A549 (cell line): Measurements from ENCODE around the gene KCNC2. TPM values are rescaled to one million over a fixed set of nuclear protein-coding genes. Genes with fewer than 3 reads are reported as not detected.

ENCODE experiments used
- ATAC-seq, 2 experiments: fragments of 200-7000 bp in 1 of 2; fragments of >200 bp in 1 of 2; cut with Nextera tagmentation in 1 of 2; cut with Tn5 transposase in 1 of 2; 3 replicates each; pipeline versions ENCODE4 v1.8.0 to v1.9.1; 2018 to 2020; ENCODE audit warnings: mild to moderate bottlenecking in 1 of 2, moderate library complexity in 1 of 2
- CTCF ChIA-PET: fragments of 300-600 bp; sonication (Branson Sonifier 250); formaldehyde crosslinking; extraction: SDS; loops from one replicate; lab custom pipeline; 2021; ENCODE audit warnings: antibody characterized with exemption, inconsistent platforms; lab: Yijun Ruan, JAX
- POLR2A ChIA-PET: fragments of 350-600 bp; formaldehyde crosslinking; extraction: SDS; loops from one replicate; lab custom pipeline; 2021; ENCODE audit warnings: antibody characterized with exemption, inconsistent platforms; lab: Yijun Ruan, JAX
- DNase-seq, 2 experiments: peaks; one replicate each; pipeline versions ENCODE4 v3.0.0 to v3.0.0-alpha.2; 2011 to 2016; ENCODE audit warnings: low read depth in 1 of 2, low spot score in 1 of 2
- FAIRE-seq: peaks from 2 replicates; lab custom pipeline; 2011; peaks lifted over from hg19 to GRCh38; lab: Jason Lieb, UNC
- H3K27ac ChIP-seq, 2 experiments: fragments of >200 bp; sonication (Bioruptor Twin); formaldehyde crosslinking; 3 replicates each; pipeline ENCODE4 v1.5.1; 2016 to 2017
- H3K4me1 ChIP-seq: fragments of >200 bp; sonication (Bioruptor Twin); formaldehyde crosslinking; 3 replicates; pipeline ENCODE4 v1.6.1; 2016
- H3K4me2 ChIP-seq: fragments of >200 bp; sonication (Bioruptor Twin); formaldehyde crosslinking; 3 replicates; pipeline ENCODE4 v1.6.1; 2016
- H3K4me3 ChIP-seq: fragments of >200 bp; sonication (Bioruptor Twin); formaldehyde crosslinking; 3 replicates; pipeline ENCODE4 v1.5.1; 2016
- H3K9me3 ChIP-seq: fragments of >200 bp; sonication (Bioruptor Twin); formaldehyde crosslinking; 3 replicates; pipeline ENCODE4 v1.6.1; 2016
- CBX8 ChIP-seq: fragments of 200-600 bp; sonication (generic); IDR thresholded peaks from 2 replicates; pipeline ENCODE4 v1.6.1; 2016
- CEBPB ChIP-seq, 2 experiments: fragments of >200 bp in 1 of 2; sonication (Bioruptor Twin) in 1 of 2; formaldehyde crosslinking in 1 of 2; IDR thresholded peaks; 2 replicates each; pipeline ENCODE4 v1.6.1; 2012 to 2016
- CTCF ChIP-seq: fragments of >200 bp; sonication (Bioruptor Twin); formaldehyde crosslinking; IDR thresholded peaks from 3 replicates; pipeline ENCODE4 v1.5.1; 2016
- E2F6 ChIP-seq: IDR thresholded peaks from 2 replicates; pipeline ENCODE4 v1.6.1; 2012; ENCODE audit warnings: low read depth, borderline replicate concordance
- EHF ChIP-seq: fragments of 250-450 bp; sonication (Bioruptor Pico); IDR thresholded peaks from 2 replicates; pipeline ENCODE4 v1.5.0; 2020; ENCODE audit warnings: mild to moderate bottlenecking
- EHMT2 ChIP-seq: fragments of 200-600 bp; sonication (generic); IDR thresholded peaks from 2 replicates; pipeline ENCODE4 v1.6.1; 2016; ENCODE audit warnings: antibody characterized with exemption, low read depth, mild to moderate bottlenecking, moderate library complexity
- FOSB ChIP-seq: fragments of 250-450 bp; sonication (Bioruptor Pico); IDR thresholded peaks from 2 replicates; pipeline ENCODE4 v1.5.0; 2020; ENCODE audit warnings: mild to moderate bottlenecking, moderate library complexity
- FOSL2 ChIP-seq, 2 experiments: fragments of 450-650 bp in 1 of 2; fragments of >200 bp in 1 of 2; sonication (Bioruptor Twin) in 1 of 2; formaldehyde crosslinking; IDR thresholded peaks; 2 replicates each; pipeline versions ENCODE4 v1.5.0 to v1.6.1; 2016 to 2020; ENCODE audit warnings: mild to moderate bottlenecking in 1 of 2, moderate library complexity in 1 of 2
- FOXS1 ChIP-seq: fragments of 250-450 bp; sonication (Bioruptor Pico); IDR thresholded peaks from 2 replicates; pipeline ENCODE4 v1.5.0; 2020; ENCODE audit warnings: mild to moderate bottlenecking, moderate library complexity
- GATA3 ChIP-seq: IDR thresholded peaks from 2 replicates; pipeline ENCODE4 v1.6.1; 2012; ENCODE audit warnings: borderline replicate concordance
- HES2 ChIP-seq: fragments of >200 bp; sonication (Bioruptor Twin); formaldehyde crosslinking; IDR thresholded peaks from 2 replicates; pipeline ENCODE4 v1.6.1; 2016
- HMGXB4 ChIP-seq: fragments of 250-450 bp; sonication (Bioruptor Pico); IDR thresholded peaks from 2 replicates; pipeline ENCODE4 v1.5.0; 2021; ENCODE audit warnings: mild to moderate bottlenecking, moderate library complexity, borderline replicate concordance
- JUNB ChIP-seq: fragments of >200 bp; sonication (Bioruptor Twin); formaldehyde crosslinking; IDR thresholded peaks from 2 replicates; pipeline ENCODE4 v1.6.1; 2016
- MAZ ChIP-seq: fragments of 150-350 bp; IDR thresholded peaks from 2 replicates; pipeline ENCODE4 v1.6.1; 2014; ENCODE audit warnings: antibody characterized with exemption, low read depth, low read length, borderline replicate concordance
- MYC ChIP-seq: IDR thresholded peaks from 2 replicates; pipeline ENCODE4 v1.6.1; 2012; ENCODE audit warnings: mild to moderate bottlenecking, inconsistent platforms, low read length, improper control_type of control experiment, borderline replicate concordance
- NFE2L2 ChIP-seq: fragments of 150-350 bp; conservative IDR thresholded peaks from 2 replicates; pipeline ENCODE4 v1.6.1; 2014; ENCODE audit warnings: low read length
- NPAS2 ChIP-seq: fragments of 250-450 bp; sonication (Bioruptor Pico); IDR thresholded peaks from 2 replicates; pipeline ENCODE4 v1.8.0; 2022; ENCODE audit warnings: mild to moderate bottlenecking, moderate library complexity, borderline replicate concordance
- PHF8 ChIP-seq: fragments of 200-600 bp; sonication (generic); IDR thresholded peaks from 2 replicates; pipeline ENCODE4 v1.6.1; 2016; ENCODE audit warnings: low read depth, mild to moderate bottlenecking, antibody characterized with exemption, moderate library complexity, borderline replicate concordance
- POLR2A ChIP-seq: IDR thresholded peaks from 2 replicates; pipeline ENCODE4 v1.6.1; 2012; ENCODE audit warnings: mild to moderate bottlenecking, low read length
- RAD21 ChIP-seq, 2 experiments: fragments of >200 bp in 1 of 2; sonication (Bioruptor Twin) in 1 of 2; formaldehyde crosslinking in 1 of 2; IDR thresholded peaks in 1 of 2; conservative IDR thresholded peaks in 1 of 2; 2 replicates in 1 of 2; 3 replicates in 1 of 2; pipeline ENCODE4 v1.6.1; 2012 to 2018; ENCODE audit warnings: inconsistent platforms in 1 of 2
- RARB ChIP-seq: fragments of 250-450 bp; sonication (Bioruptor Pico); IDR thresholded peaks from 2 replicates; pipeline ENCODE4 v1.8.0; 2021; ENCODE audit warnings: mild to moderate bottlenecking, moderate library complexity
- TFCP2L1 ChIP-seq: fragments of 250-450 bp; sonication (Bioruptor Pico); IDR thresholded peaks from 2 replicates; pipeline ENCODE4 v1.5.0; 2021; ENCODE audit warnings: mild to moderate bottlenecking
- ZC3H11A ChIP-seq: fragments of 450-650 bp; IDR thresholded peaks from 2 replicates; pipeline ENCODE4 v1.6.1; 2014; ENCODE audit warnings: antibody characterized with exemption, mild to moderate bottlenecking
- WGBS: methylation state at CpG from one replicate; pipeline ENCODE4 v1.1.6; 2017; ENCODE audit errors: missing lambda C conversion rate; 5-methylcytosine and 5-hydroxymethylcytosine counted together
- polyA plus RNA-seq, 4 experiments: library from polyadenylated mRNA; depleted of rRNA in 3 of 4; stranded (reverse); fragments of >200 nt; fragmentation: RNase III in 1 of 4; extraction: RNeasy Plus Mini Kit Qiagen cat#74134 plus additional on column Dnase treatment in 1 of 4; gene quantifications; 2 replicates in 3 of 4; 3 replicates in 1 of 4; pipeline ENCODE4 v1.2.3, GENCODE V29; 2011 to 2017

The KCNC2 gene
- polyA plus RNA-seq, 2 of the 4 experiments (the other 2 are of a cell fraction), result not detected

- peak; percentile 43 for FAIRE-seq
- Histone ChIP-seq H3K4me2 (peak overlapping the region; percentile 23; the same call in 1 of the 3 replicates), H3K4me3 (no peak overlapping the region), H3K27ac (peak overlapping the region; percentile 66 to 70), H3K9me3 (no peaks in the 10 kb centered on the region), H3K4me1 (peaks cover 13% of the 10 kb centered on the region; the same call in 2 of the 3 replicates)
- DNase-seq, result peak; percentile 28 to 66
- TF ChIP-seq CEBPB (IDR thresholded peaks at IDR 0.05) (peak; percentile 30 to 44; a peak in 3 of 4 replicates), MYC (no peak), HES2 (peak; percentile 61; the same call in 1 of the 2 replicates), HMGXB4 (CRISPR knock-in tag) (no peak), FOSL2 (IDR thresholded peaks at IDR 0.05) (peak; percentile 92), FOSL2 (CRISPR knock-in tag; IDR thresholded peaks at IDR 0.05) (peak; percentile 93), CBX8 (no peak), TFCP2L1 (CRISPR knock-in tag) (no peak), JUNB (peak; percentile 85)
- ATAC-seq, result peak; percentile 81 to 99
- POLR2A ChIA-PET, result no interaction called here
- CTCF ChIA-PET, result interaction anchor here (1.4 kb wide), 1 partner anchor 9 kb away, joined by 5 read pairs; no protein-coding TSS in a partner anchor
Measured at GRCh38 chr12:75177997-75178396, 31.6 kb downstream of the KCNC2 start.

- ATAC-seq (no peak), DNase-seq (no peak)
- TF ChIP-seq FOSB (CRISPR knock-in tag) (no peak), FOXS1 (no peak), NPAS2 (no peak)
- TF ChIP-seq, all 56 proteins: peak for 0
- FAIRE-seq, result no peak
- Histone ChIP-seq H3K4me1 (peaks cover 3% of the 10 kb centered on the region; the same call in 2 of the 3 replicates), H3K9me3 (no peaks in the 10 kb centered on the region), H3K4me3 (no peak overlapping the region), H3K4me2 (no peak overlapping the region), H3K27ac (no peak overlapping the region)
- CTCF ChIA-PET, result interaction anchor here (0.7 kb wide), 1 partner anchor 13 kb away, joined by 3 read pairs; no protein-coding TSS in a partner anchor
- 93% methylated on average over 1 of the region's 1 CpG for WGBS
- POLR2A ChIA-PET, result no interaction called here
Measured at GRCh38 chr12:75172611-75173010, 37.0 kb downstream of the KCNC2 start.

GRCh38 chr12:75170640-75171185 is 38.9 kb downstream of the KCNC2 start:
- H3K4me2 ChIP-seq, result peak overlapping the region; percentile 15; the same call in 1 of the 3 replicates
- CTCF ChIA-PET, result no interaction called here
- no peaks in the 10 kb centered on the region for H3K9me3 ChIP-seq
- TF ChIP-seq CTCF (no peak), NPAS2 (no peak), E2F6 (no peak), PHF8 (no peak), ZC3H11A (no peak), RARB (CRISPR knock-in tag) (no peak), RAD21 (conservative IDR thresholded peaks at IDR 0.05 in 1 of 2, IDR thresholded peaks at IDR 0.05 in 1 of 2) (no peak), CEBPB (IDR thresholded peaks at IDR 0.05) (no peak), GATA3 (no peak), EHMT2 (no peak), NFE2L2 (no peak), POLR2A (no peak), MAZ (no peak), EHF (no peak)
- TF ChIP-seq, all 56 proteins: peak for 0
- no peak for DNase-seq
- POLR2A ChIA-PET, result no interaction called here
- WGBS, result 17% methylated on average over 4 of the region's 4 CpGs
- Histone ChIP-seq H3K27ac (no peak overlapping the region), H3K4me3 (no peak overlapping the region), H3K4me1 (no peaks in the 10 kb centered on the region)
- no peak for FAIRE-seq
- no peak for ATAC-seq
